HEK293 (cell line): ENCODE measurements around the gene PFAS.
A peak's percentile ranks its signal among the peaks of the same experiment; 100 is the strongest.

Experiments
- EGR2 ChIP-seq: fragments of 450-650 bp; formaldehyde crosslinking; IDR thresholded peaks from 2 replicates; pipeline ENCODE4 v1.5.1; 2016; ENCODE audit warnings: low read depth, missing biosample characterization, missing genetic modification characterization
- GLI4 ChIP-seq: fragments of 450-650 bp; formaldehyde crosslinking; IDR thresholded peaks from 2 replicates; pipeline ENCODE4 v1.5.1; 2016; ENCODE audit warnings: missing biosample characterization, missing genetic modification characterization
- HOXC10 ChIP-seq: sonication (generic); formaldehyde crosslinking; IDR thresholded peaks from 2 replicates; pipeline ENCODE4 v1.8.1; 2023; ENCODE audit warnings: mild to moderate bottlenecking, missing genetic modification reagents
- KLF17 ChIP-seq: fragments of 450-650 bp; formaldehyde crosslinking; IDR thresholded peaks from 2 replicates; pipeline ENCODE4 v1.5.1; 2016; ENCODE audit warnings: missing biosample characterization, missing genetic modification characterization
- SALL2 ChIP-seq: fragments of 450-650 bp; formaldehyde crosslinking; IDR thresholded peaks from 2 replicates; pipeline ENCODE4 v1.5.0; 2017; ENCODE audit warnings: missing biosample characterization, mild to moderate bottlenecking, missing genetic modification characterization, borderline replicate concordance
- SCRT1 ChIP-seq: fragments of 450-650 bp; formaldehyde crosslinking; IDR thresholded peaks from 2 replicates; pipeline ENCODE4 v1.5.1; 2016; ENCODE audit warnings: missing biosample characterization, missing genetic modification characterization, borderline replicate concordance
- ZBTB17 ChIP-seq: fragments of 450-650 bp; formaldehyde crosslinking; IDR thresholded peaks from 2 replicates; pipeline ENCODE4 v1.5.1; 2016; ENCODE audit warnings: missing biosample characterization, missing genetic modification characterization
- ZFHX2 ChIP-seq: fragments of 450-650 bp; formaldehyde crosslinking; conservative IDR thresholded peaks from 2 replicates; pipeline ENCODE4 v1.5.1; 2016; ENCODE audit warnings: missing biosample characterization, missing genetic modification characterization
- ZFP3 ChIP-seq: fragments of 450-650 bp; formaldehyde crosslinking; IDR thresholded peaks from 2 replicates; pipeline ENCODE4 v1.5.1; 2016; ENCODE audit warnings: low read depth, missing biosample characterization, missing genetic modification characterization
- ZFP69B ChIP-seq: fragments of 450-650 bp; formaldehyde crosslinking; IDR thresholded peaks from 2 replicates; pipeline ENCODE4 v1.5.1; 2016; ENCODE audit warnings: missing biosample characterization, missing genetic modification characterization
- ZIC2 ChIP-seq: fragments of 450-650 bp; formaldehyde crosslinking; IDR thresholded peaks from 2 replicates; pipeline ENCODE4 v1.5.1; 2016; ENCODE audit warnings: missing biosample characterization, missing genetic modification characterization
- ZNF184 ChIP-seq: fragments of 450-650 bp; IDR thresholded peaks from 2 replicates; pipeline ENCODE4 v1.5.1; 2018; ENCODE audit warnings: missing biosample characterization, mild to moderate bottlenecking, missing genetic modification characterization
- ZNF223 ChIP-seq: fragments of 450-650 bp; formaldehyde crosslinking; IDR thresholded peaks from 2 replicates; pipeline ENCODE4 v1.5.1; 2016; ENCODE audit warnings: missing biosample characterization, missing genetic modification characterization
- ZNF324 ChIP-seq: fragments of 450-650 bp; formaldehyde crosslinking; IDR thresholded peaks from 2 replicates; pipeline ENCODE4 v1.5.1; 2016; ENCODE audit warnings: missing biosample characterization, missing genetic modification characterization
- ZNF335 ChIP-seq: fragments of 450-650 bp; formaldehyde crosslinking; conservative IDR thresholded peaks from 2 replicates; pipeline ENCODE4 v1.5.1; 2016; ENCODE audit warnings: missing biosample characterization, missing genetic modification characterization
- ZNF362 ChIP-seq: fragments of 450-650 bp; formaldehyde crosslinking; IDR thresholded peaks from 2 replicates; pipeline ENCODE4 v1.5.1; 2016; ENCODE audit warnings: missing biosample characterization, missing genetic modification characterization
- ZNF404 ChIP-seq: fragments of 450-650 bp; formaldehyde crosslinking; IDR thresholded peaks from 2 replicates; pipeline ENCODE4 v1.5.1; 2017; ENCODE audit warnings: missing biosample characterization, missing genetic modification characterization
- ZNF433 ChIP-seq: fragments of 450-650 bp; formaldehyde crosslinking; IDR thresholded peaks from 2 replicates; pipeline ENCODE4 v1.5.1; 2016; ENCODE audit warnings: missing biosample characterization, missing genetic modification characterization, low read depth
- ZNF510 ChIP-seq: fragments of 450-650 bp; formaldehyde crosslinking; IDR thresholded peaks from 2 replicates; pipeline ENCODE4 v1.5.1; 2018; ENCODE audit warnings: mild to moderate bottlenecking, missing genetic modification characterization, missing biosample characterization; ENCODE audit not compliant: insufficient replicate concordance
- ZNF518A ChIP-seq: fragments of 450-650 bp; formaldehyde crosslinking; conservative IDR thresholded peaks from 2 replicates; pipeline ENCODE4 v1.5.1; 2016; ENCODE audit warnings: low read depth, missing biosample characterization, missing genetic modification characterization
- ZNF529 ChIP-seq: fragments of 450-650 bp; formaldehyde crosslinking; IDR thresholded peaks from 2 replicates; pipeline ENCODE4 v1.5.1; 2017; ENCODE audit warnings: missing genetic modification characterization, missing biosample characterization; ENCODE audit not compliant: insufficient replicate concordance
- ZNF544 ChIP-seq: fragments of 450-650 bp; formaldehyde crosslinking; IDR thresholded peaks from 2 replicates; pipeline ENCODE4 v1.5.0; 2017; ENCODE audit warnings: missing biosample characterization, missing genetic modification characterization
- ZNF596 ChIP-seq: fragments of 450-650 bp; IDR thresholded peaks from 2 replicates; pipeline ENCODE4 v1.5.0; 2018; ENCODE audit warnings: missing biosample characterization, mild to moderate bottlenecking, missing genetic modification characterization, moderate library complexity
- ZNF626 ChIP-seq: fragments of 450-650 bp; sonication (Bioruptor Pico); formaldehyde crosslinking; IDR thresholded peaks from 2 replicates; pipeline ENCODE4 v1.5.1; 2018; ENCODE audit warnings: missing biosample characterization, missing genetic modification characterization, inconsistent platforms
- ZNF768 ChIP-seq: fragments of 450-650 bp; formaldehyde crosslinking; IDR thresholded peaks from 2 replicates; pipeline ENCODE4 v1.5.1; 2018; ENCODE audit warnings: missing biosample characterization, mild to moderate bottlenecking, missing genetic modification characterization
- TF ChIP-seq, protein P1 (sequence below): fragments of 450-650 bp; formaldehyde crosslinking; IDR thresholded peaks from 2 replicates; pipeline ENCODE4 v1.5.1; 2017; ENCODE audit warnings: missing biosample characterization, missing genetic modification characterization
- TF ChIP-seq, protein P2 (sequence below): fragments of 450-650 bp; formaldehyde crosslinking; IDR thresholded peaks from 2 replicates; pipeline ENCODE4 v1.5.1; 2016; ENCODE audit warnings: missing biosample characterization, missing genetic modification characterization
- TF ChIP-seq, protein P3 (sequence below): fragments of 450-650 bp; formaldehyde crosslinking; IDR thresholded peaks from 2 replicates; pipeline ENCODE4 v1.5.1; 2016; ENCODE audit warnings: missing biosample characterization, missing genetic modification characterization

The PFAS gene

GRCh38 chr17:8248751-8249607, at the start of gene PFAS (continued):
- TF ChIP-seq ZIC2 (peak; percentile 27), ZNF510 (no peak), ZFP69B (no peak), ZNF404 (tag by site-specific recombination) (no peak), GLI4 (no peak), SALL2 (tag by site-specific recombination) (no peak), ZFHX2 (tag by site-specific recombination) (peak; percentile 23; the same call in 1 of the 2 replicates), ZNF362 (tag by site-specific recombination) (no peak), ZNF324 (tag by site-specific recombination) (peak; percentile 65; the same call in 1 of the 2 replicates), ZNF335 (tag by site-specific recombination) (peak; percentile 63), ZNF768 (tag by site-specific recombination) (no peak; the same call in 1 of the 2 replicates), ZFP3 (no peak), ZNF529 (tag by site-specific recombination) (no peak), ZNF626 (tag by site-specific recombination) (no peak), ZNF184 (tag by site-specific recombination) (peak; percentile 34; the same call in 1 of the 2 replicates), ZNF596 (no peak), EGR2 (tag by site-specific recombination) (no peak), ZNF433 (tag by site-specific recombination) (no peak), ZBTB17 (tag by site-specific recombination) (peak; percentile 95), ZNF544 (tag by site-specific recombination) (no peak), ZNF518A (tag by site-specific recombination) (no peak), KLF17 (tag by site-specific recombination) (peak; percentile 45), ZNF223 (no peak), SCRT1 (tag by site-specific recombination) (no peak), HOXC10 (CRISPR knock-in tag) (no peak)
- TF ChIP-seq, protein P1, sequence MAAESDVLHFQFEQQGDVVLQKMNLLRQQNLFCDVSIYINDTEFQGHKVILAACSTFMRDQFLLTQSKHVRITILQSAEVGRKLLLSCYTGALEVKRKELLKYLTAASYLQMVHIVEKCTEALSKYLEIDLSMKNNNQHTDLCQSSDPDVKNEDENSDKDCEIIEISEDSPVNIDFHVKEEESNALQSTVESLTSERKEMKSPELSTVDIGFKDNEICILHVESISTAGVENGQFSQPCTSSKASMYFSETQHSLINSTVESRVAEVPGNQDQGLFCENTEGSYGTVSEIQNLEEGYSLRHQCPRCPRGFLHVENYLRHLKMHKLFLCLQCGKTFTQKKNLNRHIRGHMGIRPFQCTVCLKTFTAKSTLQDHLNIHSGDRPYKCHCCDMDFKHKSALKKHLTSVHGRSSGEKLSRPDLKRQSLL (tag by site-specific recombination) = no peak
- TF ChIP-seq, protein P2, sequence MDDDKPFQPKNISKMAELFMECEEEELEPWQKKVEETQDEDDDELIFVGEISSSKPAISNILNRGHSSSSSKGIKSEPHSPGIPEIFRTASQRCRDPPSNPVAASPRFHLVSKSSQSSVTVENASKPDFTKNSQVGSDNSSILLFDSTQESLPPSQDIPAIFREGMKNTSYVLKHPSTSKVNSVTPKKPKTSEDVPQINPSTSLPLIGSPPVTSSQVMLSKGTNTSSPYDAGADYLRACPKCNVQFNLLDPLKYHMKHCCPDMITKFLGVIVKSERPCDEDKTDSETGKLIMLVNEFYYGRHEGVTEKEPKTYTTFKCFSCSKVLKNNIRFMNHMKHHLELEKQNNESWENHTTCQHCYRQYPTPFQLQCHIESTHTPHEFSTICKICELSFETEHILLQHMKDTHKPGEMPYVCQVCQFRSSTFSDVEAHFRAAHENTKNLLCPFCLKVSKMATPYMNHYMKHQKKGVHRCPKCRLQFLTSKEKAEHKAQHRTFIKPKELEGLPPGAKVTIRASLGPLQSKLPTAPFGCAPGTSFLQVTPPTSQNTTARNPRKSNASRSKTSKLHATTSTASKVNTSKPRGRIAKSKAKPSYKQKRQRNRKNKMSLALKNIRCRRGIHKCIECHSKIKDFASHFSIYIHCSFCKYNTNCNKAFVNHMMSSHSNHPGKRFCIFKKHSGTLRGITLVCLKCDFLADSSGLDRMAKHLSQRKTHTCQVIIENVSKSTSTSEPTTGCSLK = no peak
- TF ChIP-seq, protein P3, sequence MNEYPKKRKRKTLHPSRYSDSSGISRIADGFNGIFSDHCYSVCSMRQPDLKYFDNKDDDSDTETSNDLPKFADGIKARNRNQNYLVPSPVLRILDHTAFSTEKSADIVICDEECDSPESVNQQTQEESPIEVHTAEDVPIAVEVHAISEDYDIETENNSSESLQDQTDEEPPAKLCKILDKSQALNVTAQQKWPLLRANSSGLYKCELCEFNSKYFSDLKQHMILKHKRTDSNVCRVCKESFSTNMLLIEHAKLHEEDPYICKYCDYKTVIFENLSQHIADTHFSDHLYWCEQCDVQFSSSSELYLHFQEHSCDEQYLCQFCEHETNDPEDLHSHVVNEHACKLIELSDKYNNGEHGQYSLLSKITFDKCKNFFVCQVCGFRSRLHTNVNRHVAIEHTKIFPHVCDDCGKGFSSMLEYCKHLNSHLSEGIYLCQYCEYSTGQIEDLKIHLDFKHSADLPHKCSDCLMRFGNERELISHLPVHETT (tag by site-specific recombination) = no peak
